A549 treated with ZK216348 at 1 μM for 4 hours (cell line): Measurements from ENCODE around the gene VPS8. TPM values are rescaled to one million over a fixed set of nuclear protein-coding genes. Genes with fewer than 3 reads are reported as not detected.

Source experiments
- total RNA-seq: library from RNA; stranded (reverse); fragments of 200-300 nt; extraction: Qiagen RNA extraction; gene quantifications from 5 replicates; pipeline ENCODE4 v1.2.3, GENCODE V29; 2022; ENCODE audit warnings: low read depth

VPS8 gene, protein sequence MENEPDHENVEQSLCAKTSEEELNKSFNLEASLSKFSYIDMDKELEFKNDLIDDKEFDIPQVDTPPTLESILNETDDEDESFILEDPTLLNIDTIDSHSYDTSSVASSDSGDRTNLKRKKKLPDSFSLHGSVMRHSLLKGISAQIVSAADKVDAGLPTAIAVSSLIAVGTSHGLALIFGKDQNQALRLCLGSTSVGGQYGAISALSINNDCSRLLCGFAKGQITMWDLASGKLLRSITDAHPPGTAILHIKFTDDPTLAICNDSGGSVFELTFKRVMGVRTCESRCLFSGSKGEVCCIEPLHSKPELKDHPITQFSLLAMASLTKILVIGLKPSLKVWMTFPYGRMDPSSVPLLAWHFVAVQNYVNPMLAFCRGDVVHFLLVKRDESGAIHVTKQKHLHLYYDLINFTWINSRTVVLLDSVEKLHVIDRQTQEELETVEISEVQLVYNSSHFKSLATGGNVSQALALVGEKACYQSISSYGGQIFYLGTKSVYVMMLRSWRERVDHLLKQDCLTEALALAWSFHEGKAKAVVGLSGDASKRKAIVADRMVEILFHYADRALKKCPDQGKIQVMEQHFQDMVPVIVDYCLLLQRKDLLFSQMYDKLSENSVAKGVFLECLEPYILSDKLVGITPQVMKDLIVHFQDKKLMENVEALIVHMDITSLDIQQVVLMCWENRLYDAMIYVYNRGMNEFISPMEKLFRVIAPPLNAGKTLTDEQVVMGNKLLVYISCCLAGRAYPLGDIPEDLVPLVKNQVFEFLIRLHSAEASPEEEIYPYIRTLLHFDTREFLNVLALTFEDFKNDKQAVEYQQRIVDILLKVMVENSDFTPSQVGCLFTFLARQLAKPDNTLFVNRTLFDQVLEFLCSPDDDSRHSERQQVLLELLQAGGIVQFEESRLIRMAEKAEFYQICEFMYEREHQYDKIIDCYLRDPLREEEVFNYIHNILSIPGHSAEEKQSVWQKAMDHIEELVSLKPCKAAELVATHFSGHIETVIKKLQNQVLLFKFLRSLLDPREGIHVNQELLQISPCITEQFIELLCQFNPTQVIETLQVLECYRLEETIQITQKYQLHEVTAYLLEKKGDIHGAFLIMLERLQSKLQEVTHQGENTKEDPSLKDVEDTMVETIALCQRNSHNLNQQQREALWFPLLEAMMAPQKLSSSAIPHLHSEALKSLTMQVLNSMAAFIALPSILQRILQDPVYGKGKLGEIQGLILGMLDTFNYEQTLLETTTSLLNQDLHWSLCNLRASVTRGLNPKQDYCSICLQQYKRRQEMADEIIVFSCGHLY (N-terminal part only)
- 7.3 to 10.7 TPM (median 8.6 TPM) in 5 replicates for total RNA-seq

DNA sequence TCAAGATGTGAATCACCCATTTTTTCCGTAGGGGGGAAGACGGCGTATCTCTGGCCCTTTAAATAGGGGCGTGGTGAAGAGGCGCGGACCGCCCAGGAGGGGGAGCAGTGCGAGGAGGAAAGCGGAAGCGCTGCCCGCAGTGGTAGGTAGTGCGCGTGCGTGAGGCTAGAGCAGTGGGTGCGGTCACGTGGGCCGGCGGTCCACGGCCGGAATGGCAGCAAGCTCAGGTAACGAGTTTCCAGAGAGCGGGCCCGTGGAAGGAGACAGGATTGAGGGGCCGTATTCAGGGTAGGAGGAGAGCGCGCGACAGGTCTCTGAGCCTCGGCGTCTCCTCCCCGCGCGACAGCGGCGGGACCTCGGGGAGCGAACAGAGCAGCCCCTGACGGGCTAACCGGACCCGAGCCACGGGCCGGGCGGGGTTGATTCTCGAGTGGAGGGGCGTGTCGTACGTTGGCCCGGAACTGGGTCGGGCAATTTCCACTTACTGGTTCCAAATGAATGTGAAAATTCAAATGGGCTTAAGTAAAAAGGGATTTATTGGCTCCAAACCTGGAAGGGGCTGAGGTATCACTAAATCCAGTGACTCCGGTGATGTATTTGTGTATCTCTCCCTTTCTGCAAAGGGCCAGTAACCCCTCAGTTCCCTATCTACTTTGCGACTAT is at the start of gene VPS8:
VPS8 (plus strand) TSS at position 168 of the 663 bp plus-strand sequence. CDS start 12,467 bp downstream, outside the sequence.

Other genes starting within 250 kb of the VPS8 start
- gene MAGEF1, start 100.1 kb upstream of the VPS8 start, total RNA-seq: 23.4 to 29.4 TPM (median 28.7 TPM) in 5 replicates